HEK293 (cell line): ENCODE measurements around the gene GNB3.

Source experiments
- CTCF ChIA-PET: fragments of 350-600 bp; formaldehyde crosslinking; extraction: SDS; loops from one replicate; lab custom pipeline; 2021; ENCODE audit warnings: antibody characterized with exemption; lab: Yijun Ruan, JAX
- POLR2A ChIA-PET: fragments of 300-600 bp; formaldehyde crosslinking; extraction: SDS; loops from one replicate; lab custom pipeline; 2020; ENCODE audit warnings: antibody characterized with exemption, inconsistent platforms; lab: Yijun Ruan, JAX
- H3K27ac ChIP-seq: fragments of 200-500 bp; sonication (Bioruptor generic); 2 replicates; pipeline ENCODE4 v1.5.1; 2014; ENCODE audit warnings: low read depth, low read length, control low read depth, inconsistent platforms; ENCODE audit errors: extremely low read depth
- H3K36me3 ChIP-seq, 2 experiments: fragments of 200-500 bp in 1 of 2; sonication (Bioruptor generic) in 1 of 2; 1 replicate in 1 of 2; 2 replicates in 1 of 2; pipeline ENCODE4 v1.5.1; 2014 to 2017; ENCODE audit warnings: inconsistent platforms in 2 of 2, low read length in 2 of 2; ENCODE audit not compliant: control insufficient read depth in 2 of 2, insufficient read depth in 1 of 2
- H3K4me1 ChIP-seq: fragments of 200-500 bp; sonication (Bioruptor generic); 2 replicates; pipeline ENCODE4 v1.5.1; 2014; ENCODE audit warnings: mild to moderate bottlenecking, low read length, inconsistent platforms; ENCODE audit not compliant: control insufficient read depth, insufficient read depth
- H3K4me3 ChIP-seq: 2 replicates; pipeline ENCODE4 v1.5.1; 2011; ENCODE audit warnings: low read depth, mild to moderate bottlenecking, control low read depth, low read length, moderate library complexity
- H3K9me3 ChIP-seq: fragments of 200-500 bp; sonication (Bioruptor generic); 2 replicates; pipeline ENCODE4 v1.5.1; 2014; ENCODE audit warnings: low read depth, low read length, inconsistent platforms; ENCODE audit not compliant: control insufficient read depth, insufficient read depth
- FEZF1 ChIP-seq: fragments of 450-650 bp; formaldehyde crosslinking; IDR thresholded peaks from 2 replicates; pipeline ENCODE4 v1.5.1; 2016; ENCODE audit warnings: missing biosample characterization, missing genetic modification characterization
- GLIS1 ChIP-seq: fragments of 450-650 bp; formaldehyde crosslinking; IDR thresholded peaks from 2 replicates; pipeline ENCODE4 v1.5.1; 2016; ENCODE audit warnings: missing biosample characterization, missing genetic modification characterization
- KLF1 ChIP-seq: fragments of 450-650 bp; formaldehyde crosslinking; IDR thresholded peaks from 2 replicates; pipeline ENCODE4 v1.5.1; 2016; ENCODE audit warnings: missing biosample characterization, missing genetic modification characterization
- MZF1 ChIP-seq: fragments of 450-650 bp; formaldehyde crosslinking; IDR thresholded peaks from 2 replicates; pipeline ENCODE4 v1.5.1; 2017; ENCODE audit warnings: missing biosample characterization, missing genetic modification characterization, borderline replicate concordance
- PRDM1 ChIP-seq: fragments of 450-650 bp; formaldehyde crosslinking; IDR thresholded peaks from 2 replicates; pipeline ENCODE4; 2016; ENCODE audit warnings: missing biosample characterization, missing genetic modification characterization
- REPIN1 ChIP-seq: fragments of 450-650 bp; formaldehyde crosslinking; IDR thresholded peaks from 2 replicates; pipeline ENCODE4 v1.5.1; 2017; ENCODE audit warnings: missing biosample characterization, missing genetic modification characterization, low read depth
- TRIM28 ChIP-seq: IDR thresholded peaks from 2 replicates; pipeline ENCODE4 v1.6.1; 2011; ENCODE audit warnings: low read length, control low read depth, borderline replicate concordance
- ZBTB1 ChIP-seq: fragments of 450-650 bp; formaldehyde crosslinking; IDR thresholded peaks from 2 replicates; pipeline ENCODE4 v1.5.1; 2016; ENCODE audit warnings: missing biosample characterization, missing genetic modification characterization
- ZBTB20 ChIP-seq: fragments of 450-650 bp; formaldehyde crosslinking; IDR thresholded peaks from 2 replicates; pipeline ENCODE4 v1.5.1; 2016; ENCODE audit warnings: missing biosample characterization, missing genetic modification characterization
- ZBTB26 ChIP-seq: fragments of 450-650 bp; formaldehyde crosslinking; optimal IDR thresholded peaks from 2 replicates; pipeline ENCODE3; 2016; ENCODE audit warnings: missing biosample characterization, mild to moderate bottlenecking, missing genetic modification characterization
- ZBTB8A ChIP-seq: fragments of 450-650 bp; formaldehyde crosslinking; IDR thresholded peaks from 2 replicates; pipeline ENCODE4 v1.5.1; 2016; ENCODE audit warnings: missing biosample characterization, missing genetic modification characterization
- ZFHX2 ChIP-seq: fragments of 450-650 bp; formaldehyde crosslinking; conservative IDR thresholded peaks from 2 replicates; pipeline ENCODE4 v1.5.1; 2016; ENCODE audit warnings: missing biosample characterization, missing genetic modification characterization
- ZFP37 ChIP-seq: fragments of 450-650 bp; formaldehyde crosslinking; IDR thresholded peaks from 2 replicates; pipeline ENCODE4 v1.5.1; 2016; ENCODE audit warnings: missing biosample characterization, missing genetic modification characterization
- ZFP41 ChIP-seq: fragments of 450-650 bp; formaldehyde crosslinking; IDR thresholded peaks from 2 replicates; pipeline ENCODE4 v1.5.1; 2016; ENCODE audit warnings: missing biosample characterization, missing genetic modification characterization, borderline replicate concordance
- ZNF148 ChIP-seq: fragments of 450-650 bp; formaldehyde crosslinking; IDR thresholded peaks from 2 replicates; pipeline ENCODE4 v1.5.0; 2017; ENCODE audit warnings: missing biosample characterization, missing genetic modification characterization, borderline replicate concordance
- ZNF157 ChIP-seq: fragments of 450-650 bp; formaldehyde crosslinking; IDR thresholded peaks from 2 replicates; pipeline ENCODE4 v1.5.1; 2016; ENCODE audit warnings: missing biosample characterization, missing genetic modification characterization
- ZNF202 ChIP-seq: fragments of 450-650 bp; formaldehyde crosslinking; IDR thresholded peaks from 2 replicates; pipeline ENCODE4 v1.5.1; 2016; ENCODE audit warnings: missing biosample characterization, missing genetic modification characterization, borderline replicate concordance
- ZNF280D ChIP-seq: fragments of 450-650 bp; formaldehyde crosslinking; IDR thresholded peaks from 2 replicates; pipeline ENCODE4 v1.5.1; 2016; ENCODE audit warnings: missing biosample characterization, missing genetic modification characterization
- ZNF366 ChIP-seq: fragments of 450-650 bp; formaldehyde crosslinking; conservative IDR thresholded peaks from 2 replicates; pipeline ENCODE4 v1.5.1; 2016; ENCODE audit warnings: missing biosample characterization, missing genetic modification characterization
- ZNF514 ChIP-seq: fragments of 450-650 bp; formaldehyde crosslinking; IDR thresholded peaks from 2 replicates; pipeline ENCODE4 v1.5.1; 2016; ENCODE audit warnings: missing biosample characterization, missing genetic modification characterization
- ZNF530 ChIP-seq: fragments of 450-650 bp; formaldehyde crosslinking; IDR thresholded peaks from 2 replicates; pipeline ENCODE4 v1.5.1; 2016; ENCODE audit warnings: low read depth, missing biosample characterization, missing genetic modification characterization
- ZNF555 ChIP-seq: fragments of 450-650 bp; formaldehyde crosslinking; conservative IDR thresholded peaks from 2 replicates; pipeline ENCODE4 v1.5.1; 2017; ENCODE audit warnings: missing biosample characterization, mild to moderate bottlenecking, missing genetic modification characterization, inconsistent platforms
- ZNF621 ChIP-seq: fragments of 450-650 bp; formaldehyde crosslinking; IDR thresholded peaks from 2 replicates; pipeline ENCODE4 v1.5.1; 2017; ENCODE audit warnings: missing biosample characterization, missing genetic modification characterization
- ZSCAN18 ChIP-seq: fragments of 450-650 bp; formaldehyde crosslinking; IDR thresholded peaks from 2 replicates; pipeline ENCODE4 v1.5.1; 2016; ENCODE audit warnings: missing biosample characterization, missing genetic modification characterization

GNB3 gene

GRCh38 chr12:6868211-6869048 lies 27.7 kb downstream of the GNB3 start:
- H3K36me3 ChIP-seq = peaks cover 4 to 67% of the 10 kb centered on the region in 2 experiments; a peak in 2 of 3 replicates
- H3K27ac ChIP-seq = peak overlapping the region; percentile 98
- ChIA-PET CTCF (interaction anchor here (0.7 to 5.3 kb wide), 22 partner anchors 8 to 261 kb away, joined by 3 to 71 read pairs (median 5); partner anchors contain the start of genes C12orf57, C1RL, CDCA3 and MLF2), POLR2A (interaction anchor here (0.6 to 7.6 kb wide), 19 partner anchors 9 to 255 kb away, joined by 3 to 183 read pairs (median 6); partner anchors contain the start of genes C12orf57, CDCA3, COPS7A and MLF2)
- no peaks in the 10 kb centered on the region for H3K9me3 ChIP-seq
- peaks cover 8% of the 10 kb centered on the region for H3K4me1 ChIP-seq
- peak overlapping the region; percentile 87 for H3K4me3 ChIP-seq
- 0 out of 2 replicates have a peak, but pooled peaks have one; percentile 1 for TF ChIP-seq GLIS1 (tag by site-specific recombination)
- no peak for TF ChIP-seq ZNF555 (tag by site-specific recombination)
- peak; percentile 36 for TF ChIP-seq ZBTB26 (tag by site-specific recombination)
- TF ChIP-seq ZNF202 (tag by site-specific recombination) = no peak
- peak; percentile 33; the same call in 1 of the 2 replicates for TF ChIP-seq ZFP37 (tag by site-specific recombination)
- TF ChIP-seq ZNF514 = no peak
- no peak for TF ChIP-seq TRIM28
- no peak for TF ChIP-seq ZNF621 (tag by site-specific recombination)
- TF ChIP-seq ZNF157 = no peak
- TF ChIP-seq PRDM1 (tag by site-specific recombination) = peak; percentile 44; the same call in 1 of the 2 replicates
- no peak for TF ChIP-seq ZNF530 (tag by site-specific recombination)
- no peak for TF ChIP-seq ZSCAN18 (tag by site-specific recombination)
- peak; percentile 61; the same call in 1 of the 2 replicates for TF ChIP-seq ZFHX2
- peak; percentile 18; the same call in 1 of the 2 replicates for TF ChIP-seq ZNF366
- TF ChIP-seq REPIN1 (tag by site-specific recombination) = no peak
- TF ChIP-seq ZFP41 = no peak
- TF ChIP-seq KLF1 (tag by site-specific recombination) = no peak
- TF ChIP-seq ZBTB1 (tag by site-specific recombination) = no peak
- TF ChIP-seq ZBTB8A = peak; percentile 16; the same call in 1 of the 2 replicates
- TF ChIP-seq FEZF1 (tag by site-specific recombination) = 0 out of 2 replicates have a peak, but pooled peaks have one; percentile 9
- peak; percentile 47; the same call in 1 of the 2 replicates for TF ChIP-seq ZBTB20 (tag by site-specific recombination)
- TF ChIP-seq ZNF280D (tag by site-specific recombination) = no peak
- no peak for TF ChIP-seq ZNF148 (tag by site-specific recombination)
- TF ChIP-seq MZF1 (tag by site-specific recombination) = 0 out of 2 replicates have a peak, but pooled peaks have one; percentile 23
